ENCODE measurements around the gene UPP2.

UPP2 gene

DNA sequence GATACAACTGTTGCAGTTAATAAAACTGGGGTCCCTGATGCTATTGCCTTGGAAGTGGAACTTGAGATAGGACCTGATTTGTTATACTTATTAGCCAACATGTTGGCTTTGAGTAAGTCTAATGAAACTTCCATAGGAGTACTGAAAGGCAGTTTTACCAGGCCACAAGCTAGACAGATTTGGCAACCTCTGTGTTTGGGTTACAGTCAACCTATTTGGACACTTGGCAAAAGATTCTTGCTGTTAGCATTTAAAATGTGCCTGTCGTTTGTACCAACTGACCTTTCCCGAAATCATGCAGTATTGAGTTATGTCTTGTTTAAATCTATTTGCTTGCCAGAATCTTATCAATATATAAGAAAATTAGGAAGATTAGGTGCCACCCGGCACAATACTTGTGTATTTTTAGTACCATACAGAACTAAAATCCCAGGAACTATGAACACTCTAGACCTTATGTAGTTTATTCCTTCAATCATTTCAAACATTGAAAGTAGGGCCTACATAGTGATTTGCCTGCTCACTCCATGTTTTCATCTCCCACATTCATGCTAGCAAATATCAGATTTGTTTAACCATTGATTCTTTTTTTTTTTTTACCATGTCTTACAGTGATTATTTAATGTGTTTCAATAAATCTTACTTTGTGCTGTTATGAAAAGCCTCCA is 35.5 kb upstream of the UPP2 start:
- no peak for TF ChIP-seq CTCF (IDR thresholded peaks at IDR 0.05; ENCODE audit: low read depth, low read length)
- no peak overlapping the region for H3K4me3 ChIP-seq (ENCODE audit: low read depth, low read length)
- in situ Hi-C loops (cut with HindIII; ENCODE audit: low sequenced_read_pairs): no loop called here

GRCh38 chr2:158071018-158071417 is 30.7 kb upstream of the UPP2 start:
- in situ Hi-C loops (cut with HindIII; ENCODE audit: low sequenced_read_pairs): no loop called here
- no peak overlapping the region for H3K4me3 ChIP-seq (ENCODE audit: low read depth, low read length)
- no peak for DNase-seq (ENCODE audit: low read depth, low spot score)
- TF ChIP-seq CTCF (IDR thresholded peaks at IDR 0.05; ENCODE audit: low read depth, low read length): no peak

More for the DNA sequence above, 35.5 kb upstream of the UPP2 start:
- no peak for DNase-seq (ENCODE audit: low read depth, low spot score)

- no peak for TF ChIP-seq CTCF (IDR thresholded peaks at IDR 0.05; ENCODE audit: low read depth, low read length)
- no peak for DNase-seq (ENCODE audit: low read depth, low spot score)
- no peak overlapping the region for H3K4me3 ChIP-seq (ENCODE audit: low read depth, low read length)
- in situ Hi-C loops (cut with HindIII; ENCODE audit: low sequenced_read_pairs): no loop called here
Measured at GRCh38 chr2:158072361-158072760, 29.3 kb upstream of the UPP2 start.

DNA sequence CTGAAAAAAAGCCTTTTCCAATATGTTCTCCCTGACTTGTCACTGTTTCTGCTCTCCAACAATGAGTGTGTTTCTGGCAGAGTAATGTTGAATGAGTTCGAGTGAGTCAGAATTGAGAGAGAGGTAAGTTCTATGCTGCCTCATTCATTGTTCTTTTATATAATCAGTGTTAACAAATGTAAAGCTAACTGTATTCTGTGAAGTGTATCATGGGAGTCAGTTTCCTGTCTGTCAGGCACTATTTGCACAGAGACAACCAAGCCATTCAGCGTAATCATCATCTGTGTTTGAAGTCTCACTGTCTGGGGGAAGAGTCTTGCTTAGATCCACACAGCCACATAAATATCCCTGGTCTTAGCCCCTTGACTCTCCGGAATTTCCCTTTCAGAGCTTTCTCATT is 22.0 kb upstream of the UPP2 start:
- no peak overlapping the region for H3K4me3 ChIP-seq (ENCODE audit: low read depth, low read length)
- in situ Hi-C loops (cut with HindIII; ENCODE audit: low sequenced_read_pairs): no loop called here
- peak; percentile 23 for DNase-seq (ENCODE audit: low read depth, low spot score)

DNA sequence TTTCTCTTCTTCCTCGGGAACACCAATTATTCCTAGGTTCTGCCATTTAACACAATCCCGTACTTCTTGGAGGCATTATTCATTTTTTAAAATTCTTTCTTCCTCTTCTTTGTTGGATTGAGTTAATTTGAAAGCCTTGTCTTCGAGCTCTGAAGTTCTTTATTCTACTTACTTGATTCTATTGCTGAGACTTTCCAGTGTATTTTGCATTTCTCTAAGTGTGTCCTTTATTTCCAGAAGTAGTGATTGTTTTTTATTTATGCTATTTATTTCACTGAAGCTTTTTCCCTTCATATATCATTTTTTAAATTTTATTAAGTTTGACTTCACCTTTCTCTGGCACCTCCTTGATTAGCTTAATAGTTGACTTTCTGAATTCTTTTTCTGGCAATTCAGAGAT is 13.6 kb upstream of the UPP2 start:
- in situ Hi-C loops (cut with HindIII; ENCODE audit: low sequenced_read_pairs): no loop called here
- TF ChIP-seq CTCF (IDR thresholded peaks at IDR 0.05; ENCODE audit: low read depth, low read length): no peak
- no peak for DNase-seq (ENCODE audit: low read depth, low spot score)
- H3K4me3 ChIP-seq (ENCODE audit: low read depth, low read length): no peak overlapping the region

More for the DNA sequence above, 22.0 kb upstream of the UPP2 start:
- TF ChIP-seq CTCF (IDR thresholded peaks at IDR 0.05; ENCODE audit: low read depth, low read length): no peak

- no peak overlapping the region for H3K4me3 ChIP-seq (ENCODE audit: low read depth, low read length)
- TF ChIP-seq CTCF (IDR thresholded peaks at IDR 0.05; ENCODE audit: low read depth, low read length): no peak
- DNase-seq (ENCODE audit: low read depth, low spot score): no peak
- in situ Hi-C loops (cut with HindIII; ENCODE audit: low sequenced_read_pairs): no loop called here
Measured at GRCh38 chr2:158089322-158089721, 12.4 kb upstream of the UPP2 start.

All from astrocyte of the spinal cord (primary cell).